Liver (tissue), 9 donors: ENCODE measurements around the gene STK39. TPM values are rescaled to one million over a fixed set of nuclear protein-coding genes. Genes with fewer than 3 reads are reported as not detected.

Source experiments
- DNase-seq: peaks from one replicate; pipeline ENCODE4 v3.0.0-alpha.2; 2017; ENCODE audit warnings: low spot score
- H3K27ac ChIP-seq, 2 donors: one replicate each; pipeline ENCODE4 v1.7.0; 2013; ENCODE audit warnings: inconsistent platforms in 2 of 2, low read length in 2 of 2, control low read depth in 1 of 2, low read depth in 1 of 2, mild to moderate bottlenecking in 1 of 2
- H3K27me3 ChIP-seq, 4 donors: one replicate each; pipeline versions ENCODE4 v1.6.1 to v1.7.0; 2013; ENCODE audit warnings: low read length in 3 of 4, inconsistent platforms in 1 of 4, mild to moderate bottlenecking in 1 of 4, moderate library complexity in 1 of 4; ENCODE audit not compliant: control insufficient read depth in 4 of 4, insufficient read depth in 4 of 4
- H3K36me3 ChIP-seq, 4 donors: one replicate each; pipeline versions ENCODE4 v1.6.1 to v1.7.0; 2013; ENCODE audit warnings: low read length in 3 of 4, mild to moderate bottlenecking in 3 of 4, low read depth in 1 of 4, moderate library complexity in 1 of 4; ENCODE audit not compliant: control insufficient read depth in 4 of 4, insufficient read depth in 3 of 4
- H3K4me1 ChIP-seq, 4 donors: one replicate each; pipeline versions ENCODE4 v1.6.1 to v1.7.0; 2013; ENCODE audit warnings: low read length in 3 of 4, mild to moderate bottlenecking in 3 of 4, moderate library complexity in 1 of 4; ENCODE audit not compliant: control insufficient read depth in 4 of 4, insufficient read depth in 4 of 4
- H3K4me3 ChIP-seq, 3 donors: one replicate each; pipeline versions ENCODE4 v1.6.1 to v1.7.0; 2013; ENCODE audit warnings: low read length in 3 of 3, control low read depth in 1 of 3, low read depth in 1 of 3, mild to moderate bottlenecking in 1 of 3
- H3K9ac ChIP-seq, 2 donors: one replicate each; pipeline ENCODE4 v1.7.0; 2013; ENCODE audit warnings: low read length in 2 of 2, mild to moderate bottlenecking in 2 of 2, moderate library complexity in 2 of 2, control low read depth in 1 of 2, low read depth in 1 of 2
- H3K9me3 ChIP-seq, 4 donors: one replicate each; pipeline versions ENCODE4 v1.6.1 to v1.7.0; 2013; ENCODE audit warnings: low read length in 3 of 4; ENCODE audit not compliant: control insufficient read depth in 4 of 4
- EGR1 ChIP-seq, 2 donors: IDR thresholded peaks; 2 replicates each; pipeline ENCODE4 v1.6.1; 2016 to 2018; ENCODE audit warnings: antibody characterized with exemption in 2 of 2, low read depth in 2 of 2
- FOXA1 ChIP-seq: IDR thresholded peaks from 2 replicates; pipeline ENCODE4 v1.6.1; 2016; ENCODE audit warnings: antibody characterized with exemption
- FOXA2 ChIP-seq: IDR thresholded peaks from 2 replicates; pipeline ENCODE4 v1.6.1; 2016; ENCODE audit warnings: antibody characterized with exemption
- GABPA ChIP-seq, 2 donors: IDR thresholded peaks in 1 of 2; conservative IDR thresholded peaks in 1 of 2; 2 replicates each; pipeline ENCODE4 v1.6.1; 2016; ENCODE audit warnings: antibody characterized with exemption in 2 of 2, mild to moderate bottlenecking in 1 of 2, moderate library complexity in 1 of 2
- HNF4A ChIP-seq, 2 donors: conservative IDR thresholded peaks; 2 replicates each; pipeline ENCODE4 v1.6.1; 2016; ENCODE audit warnings: antibody characterized with exemption in 2 of 2, mild to moderate bottlenecking in 2 of 2
- HNF4G ChIP-seq: IDR thresholded peaks from 2 replicates; pipeline ENCODE4 v1.6.1; 2016; ENCODE audit warnings: antibody characterized with exemption
- JUND ChIP-seq, 2 donors: IDR thresholded peaks; 2 replicates each; pipeline ENCODE4 v1.6.1; 2016; ENCODE audit warnings: antibody characterized with exemption in 2 of 2
- NR2F2 ChIP-seq: IDR thresholded peaks from 2 replicates; pipeline ENCODE4 v1.6.1; 2016; ENCODE audit warnings: antibody characterized with exemption
- RAD21 ChIP-seq, 2 donors: IDR thresholded peaks; 2 replicates each; pipeline ENCODE4 v1.6.1; 2016; ENCODE audit warnings: antibody characterized with exemption in 2 of 2, mild to moderate bottlenecking in 2 of 2
- RXRA ChIP-seq, 2 donors: IDR thresholded peaks; 2 replicates each; pipeline ENCODE4 v1.6.1; 2017 to 2018; ENCODE audit warnings: antibody characterized with exemption in 2 of 2, mild to moderate bottlenecking in 1 of 2
- SP1 ChIP-seq: IDR thresholded peaks from 2 replicates; pipeline ENCODE4 v1.6.1; 2018; ENCODE audit warnings: antibody characterized with exemption, mild to moderate bottlenecking
- TAF1 ChIP-seq: conservative IDR thresholded peaks from 2 replicates; pipeline ENCODE4 v1.6.1; 2016; ENCODE audit warnings: antibody characterized with exemption, mild to moderate bottlenecking
- YY1 ChIP-seq: IDR thresholded peaks from 2 replicates; pipeline ENCODE4 v1.6.1; 2016; ENCODE audit warnings: antibody characterized with exemption, mild to moderate bottlenecking
- ZBTB33 ChIP-seq: IDR thresholded peaks from 2 replicates; pipeline ENCODE4 v1.6.1; 2016; ENCODE audit warnings: antibody characterized with exemption
- WGBS: extraction: QIAGEN DNeasy Blood & Tissue Kit; methylation state at CpG from one replicate; pipeline ENCODE4 v1.1.7; 2013; 5-methylcytosine and 5-hydroxymethylcytosine counted together
- polyA plus RNA-seq, 2 donors: library from polyadenylated mRNA; stranded (reverse) in 1 of 2; unstranded in 1 of 2; fragments of 200-250 nt in 1 of 2; fragments of >200 nt in 1 of 2; fragmentation: Nextera tagmentation in 1 of 2; extraction: Ambion mirVana in 1 of 2; gene quantifications; one replicate each; pipeline versions ENCODE4 v1.2.1 to v1.2.3, GENCODE V29; 2013 to 2015
- total RNA-seq, 2 donors: library from RNA; depleted of rRNA; stranded (reverse); fragments of >200 nt; gene quantifications; one replicate each; pipeline ENCODE4 v1.2.3, GENCODE V29; 2014
- TF ChIP-seq, protein P1 (sequence below): fragments of 150-350 bp; IDR thresholded peaks from 2 replicates; pipeline ENCODE4 v1.5.1; 2017; ENCODE audit warnings: improper control_type of control experiment, low read depth, low read length; ENCODE audit not compliant: missing input control
- TF ChIP-seq, protein P2 (sequence below): IDR thresholded peaks from 2 replicates; pipeline ENCODE4 v1.6.1; 2016; ENCODE audit warnings: antibody characterized with exemption
- TF ChIP-seq, protein P3 (sequence below): IDR thresholded peaks from 2 replicates; pipeline ENCODE4 v1.6.1; 2016; ENCODE audit warnings: antibody characterized with exemption
- donor health status: healthy.
- donor health status: healthy.
- donor health status: healthy.
- donor health status: healthy.
- donor health status: healthy.

STK39 gene
- total and polyA plus RNA-seq, 4 donors, result 0.29 to 1.8 (median 0.73) TPM

DNA sequence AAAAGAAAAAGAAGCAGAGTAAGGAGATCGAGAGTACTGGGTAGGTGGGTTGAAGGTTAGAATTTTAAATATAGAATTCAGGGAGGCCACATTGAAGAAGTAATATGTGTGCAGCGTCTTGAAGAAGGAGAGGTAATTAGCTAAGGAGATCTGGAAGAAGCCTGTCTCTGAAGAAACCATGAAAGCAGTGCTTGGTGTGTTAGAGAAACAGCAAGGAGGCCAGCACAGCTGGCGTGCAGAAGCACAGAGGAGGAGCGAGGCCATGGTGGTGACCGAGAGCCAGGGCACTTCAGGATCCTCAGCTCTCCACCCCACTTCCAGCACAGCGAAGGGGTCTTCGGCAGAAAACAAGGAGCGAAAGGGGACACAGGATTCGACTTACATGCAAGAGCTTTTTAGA is 305.8 kb downstream of the STK39 start:
- no peaks in the 10 kb centered on the region for H3K36me3 ChIP-seq
- H3K27me3 ChIP-seq, result peaks cover 0 to 2% (median 0%) of the 10 kb centered on the region in 4 donors
- no peak for DNase-seq
- no peak overlapping the region for H3K4me3 ChIP-seq
- H3K9ac ChIP-seq, result no peak overlapping the region
- H3K4me1 ChIP-seq, result no peaks in the 10 kb centered on the region
- WGBS, result 90% methylated on average over 9 of the region's 9 CpGs
- H3K27ac ChIP-seq, result no peak overlapping the region
- H3K9me3 ChIP-seq, result no peaks in the 10 kb centered on the region
- TF ChIP-seq FOXA1, result no peak

DNA sequence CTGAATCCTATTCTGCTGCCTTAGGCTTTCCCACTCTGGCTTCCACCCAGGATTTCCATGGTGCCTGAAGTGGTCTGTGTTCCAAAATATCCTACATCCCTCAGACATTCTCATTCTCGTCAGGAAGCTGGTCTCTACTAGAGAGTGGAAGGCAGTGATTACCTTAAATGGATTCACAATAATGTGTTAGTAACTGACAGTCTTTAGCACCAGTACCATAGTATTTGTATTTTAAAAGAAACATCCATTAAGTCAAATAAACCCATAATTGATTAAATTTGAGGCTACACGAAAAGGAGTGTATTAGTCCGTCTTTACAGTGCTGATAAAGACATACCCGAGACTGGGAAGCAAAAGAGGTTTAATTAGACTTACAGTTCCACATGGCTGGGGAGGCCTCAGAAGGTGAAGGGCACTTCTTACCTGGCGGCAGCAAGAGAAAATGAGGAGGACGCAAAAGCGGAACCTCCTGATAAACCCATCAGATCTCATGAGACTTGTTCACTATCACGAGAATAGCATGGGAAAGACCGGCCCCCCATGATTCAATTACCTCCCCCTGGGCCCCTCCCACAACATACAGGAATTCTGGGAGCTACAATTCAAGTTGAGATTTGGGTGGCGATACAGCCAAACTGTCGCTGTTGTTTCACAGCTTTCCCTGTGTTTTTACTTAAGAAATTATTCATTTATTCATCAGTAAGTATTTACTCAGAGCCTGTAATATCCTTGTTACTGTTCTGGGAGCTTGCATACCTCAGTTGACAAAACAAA is 306.5 kb downstream of the STK39 start:
- no peak overlapping the region for H3K4me3 ChIP-seq
- H3K36me3 ChIP-seq, result no peaks in the 10 kb centered on the region
- no peak for TF ChIP-seq RAD21 (IDR thresholded peaks at IDR 0.05)
- TF ChIP-seq SP1, result no peak
- no peak for TF ChIP-seq GABPA (IDR thresholded peaks at IDR 0.05 in 1 of 2, conservative IDR thresholded peaks at IDR 0.05 in 1 of 2)
- TF ChIP-seq NR2F2, result no peak
- TF ChIP-seq FOXA1, result no peak
- no peak for TF ChIP-seq RXRA (IDR thresholded peaks at IDR 0.05)
- no peak for TF ChIP-seq HNF4A (conservative IDR thresholded peaks at IDR 0.05)
- no peak for TF ChIP-seq EGR1 (IDR thresholded peaks at IDR 0.05; ENCODE audit: low read depth in 2 of 2)
- TF ChIP-seq YY1, result no peak
- no peak for TF ChIP-seq TAF1
- 87% methylated on average over 11 of the region's 11 CpGs for WGBS
- H3K27ac ChIP-seq, result no peak overlapping the region
- DNase-seq, result no peak
- H3K27me3 ChIP-seq, result peaks cover 0 to 2% (median 0%) of the 10 kb centered on the region in 4 donors
- H3K4me1 ChIP-seq, result no peaks in the 10 kb centered on the region
- H3K9ac ChIP-seq, result no peak overlapping the region
- no peaks in the 10 kb centered on the region for H3K9me3 ChIP-seq

GRCh38 chr2:167940346-167940725 is 307.1 kb downstream of the STK39 start:
- Histone ChIP-seq H3K27ac (no peak overlapping the region), H3K9ac (no peak overlapping the region), H3K4me1 (no peaks in the 10 kb centered on the region), H3K4me3 (no peak overlapping the region), H3K36me3 (no peaks in the 10 kb centered on the region), H3K9me3 (no peaks in the 10 kb centered on the region), H3K27me3 (peaks cover 0 to 2% (median 0%) of the 10 kb centered on the region in 4 donors)
- TF ChIP-seq TAF1 (no peak), HNF4G (no peak), JUND (IDR thresholded peaks at IDR 0.05) (no peak), FOXA2 (no peak), FOXA1 (no peak), YY1 (no peak), HNF4A (conservative IDR thresholded peaks at IDR 0.05) (no peak), GABPA (IDR thresholded peaks at IDR 0.05 in 1 of 2, conservative IDR thresholded peaks at IDR 0.05 in 1 of 2) (no peak), NR2F2 (no peak), RAD21 (IDR thresholded peaks at IDR 0.05) (no peak), RXRA (IDR thresholded peaks at IDR 0.05) (no peak), ZBTB33 (no peak)
- TF ChIP-seq, protein P1, sequence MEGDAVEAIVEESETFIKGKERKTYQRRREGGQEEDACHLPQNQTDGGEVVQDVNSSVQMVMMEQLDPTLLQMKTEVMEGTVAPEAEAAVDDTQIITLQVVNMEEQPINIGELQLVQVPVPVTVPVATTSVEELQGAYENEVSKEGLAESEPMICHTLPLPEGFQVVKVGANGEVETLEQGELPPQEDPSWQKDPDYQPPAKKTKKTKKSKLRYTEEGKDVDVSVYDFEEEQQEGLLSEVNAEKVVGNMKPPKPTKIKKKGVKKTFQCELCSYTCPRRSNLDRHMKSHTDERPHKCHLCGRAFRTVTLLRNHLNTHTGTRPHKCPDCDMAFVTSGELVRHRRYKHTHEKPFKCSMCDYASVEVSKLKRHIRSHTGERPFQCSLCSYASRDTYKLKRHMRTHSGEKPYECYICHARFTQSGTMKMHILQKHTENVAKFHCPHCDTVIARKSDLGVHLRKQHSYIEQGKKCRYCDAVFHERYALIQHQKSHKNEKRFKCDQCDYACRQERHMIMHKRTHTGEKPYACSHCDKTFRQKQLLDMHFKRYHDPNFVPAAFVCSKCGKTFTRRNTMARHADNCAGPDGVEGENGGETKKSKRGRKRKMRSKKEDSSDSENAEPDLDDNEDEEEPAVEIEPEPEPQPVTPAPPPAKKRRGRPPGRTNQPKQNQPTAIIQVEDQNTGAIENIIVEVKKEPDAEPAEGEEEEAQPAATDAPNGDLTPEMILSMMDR, result no peak
- TF ChIP-seq, protein P2, sequence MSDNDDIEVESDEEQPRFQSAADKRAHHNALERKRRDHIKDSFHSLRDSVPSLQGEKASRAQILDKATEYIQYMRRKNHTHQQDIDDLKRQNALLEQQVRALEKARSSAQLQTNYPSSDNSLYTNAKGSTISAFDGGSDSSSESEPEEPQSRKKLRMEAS, result no peak
- TF ChIP-seq, protein P3, sequence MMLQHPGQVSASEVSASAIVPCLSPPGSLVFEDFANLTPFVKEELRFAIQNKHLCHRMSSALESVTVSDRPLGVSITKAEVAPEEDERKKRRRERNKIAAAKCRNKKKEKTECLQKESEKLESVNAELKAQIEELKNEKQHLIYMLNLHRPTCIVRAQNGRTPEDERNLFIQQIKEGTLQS, result no peak
- DNase-seq, result no peak
- 78% methylated on average over 3 of the region's 3 CpGs for WGBS
